ENCODE measurements around the gene UNC5CL. TPM values are rescaled to one million over a fixed set of nuclear protein-coding genes. Genes with fewer than 3 reads are reported as not detected.

The UNC5CL gene
- total and polyA plus RNA-seq, 2 of the 8 experiments (the other 6 are each of a cell fraction or from before 2014, with no cell fraction given) = 1.3 to 1.7 TPM

- H2BK20ac ChIP-seq (ENCODE audit: low read length) = no peak overlapping the region
- H3K4ac ChIP-seq (replicated peaks; ENCODE audit: insufficient read length, low read depth, low read length) = no peak overlapping the region
- WGBS, 2 experiments (ENCODE audit: extremely low coverage in 1 of 2, insufficient coverage in 1 of 2, insufficient read length in 1 of 2, insufficient replicate concordance in 2 of 2, low coverage in 1 of 2, low lambda C conversion rate in 2 of 2, missing lambda C conversion rate in 1 of 2) = 87% methylated on average over 13 of the region's 13 CpGs; no CpG with 5 or more reads in 1 of the 2 experiments
- H2BK12ac ChIP-seq (ENCODE audit: low read depth, low read length) = no peak overlapping the region
- no peak overlapping the region for H4K91ac ChIP-seq (replicated peaks; ENCODE audit: insufficient read length, low read length)
- no peak overlapping the region for H3K9ac ChIP-seq (replicated peaks in 1 of 4; ENCODE audit: extremely low read depth in 1 of 4, low read depth in 3 of 4, low read length in 3 of 4)
- H2BK15ac ChIP-seq (ENCODE audit: low read length) = no peak overlapping the region
- H3K79me2 ChIP-seq (ENCODE audit: control insufficient read depth in 1 of 2, insufficient read depth in 2 of 2, low read length in 2 of 2) = no peaks in the 10 kb centered on the region
- no peak overlapping the region for H3K14ac ChIP-seq (ENCODE audit: insufficient read length)
- H3K27ac ChIP-seq (ENCODE audit: low read depth, low read length) = no peak overlapping the region
- no peaks in the 10 kb centered on the region for H3K79me1 ChIP-seq (ENCODE audit: low read depth, low read length)
- no peak overlapping the region for H2BK5ac ChIP-seq (ENCODE audit: low read depth, low read length)
- no peak overlapping the region for H3K23ac ChIP-seq (ENCODE audit: insufficient read length)
- no peak overlapping the region for H3K18ac ChIP-seq (ENCODE audit: extremely low read depth, low read length)
- H4K8ac ChIP-seq (ENCODE audit: extremely low read depth, insufficient read depth, low read length) = no peak overlapping the region
- no peak for FAIRE-seq
- ChIA-PET POLR2A (ENCODE audit: partially characterized antibody) (interaction anchor here (1.5 to 1.9 kb wide), 2 partner anchors 9 to 16 kb away, joined by 6 to 9 read pairs; partner anchors contain the start of gene APOBEC2), CTCF (ENCODE audit: partially characterized antibody) (interaction anchor here (0.6 to 2.7 kb wide), 24 partner anchors 8 to 1152 kb away, joined by 3 to 23 read pairs (median 4); no protein-coding TSS in a partner anchor)
- no peak for DNase-seq (ENCODE audit: low read depth in 1 of 2, low spot score in 2 of 2)
- no peak overlapping the region for H3K4me2 ChIP-seq (ENCODE audit: insufficient read depth in 1 of 2, low read depth in 2 of 2, low read length in 2 of 2)
- no peak overlapping the region for H2AFZ ChIP-seq (ENCODE audit: low read length)
- H2BK120ac ChIP-seq (replicated peaks; ENCODE audit: low read depth, low read length) = no peak overlapping the region
- no peaks in the 10 kb centered on the region for H3K36me3 ChIP-seq (ENCODE audit: control insufficient read depth in 2 of 4, insufficient read depth in 4 of 4, low read length in 3 of 4)
- H3K4me1 ChIP-seq (replicated peaks in 1 of 4; ENCODE audit: control insufficient read depth in 3 of 4, insufficient read depth in 4 of 4, low read length in 3 of 4) = peaks cover 0 to 4% (median 3%) of the 10 kb centered on the region in 4 experiments; a peak in 6 of 7 replicates
- H3K56ac ChIP-seq (replicated peaks; ENCODE audit: insufficient read length, low read depth, low read length) = no peak overlapping the region
- no peak overlapping the region for H4K5ac ChIP-seq (ENCODE audit: insufficient read length, low read depth, low read length)
- H4K20me1 ChIP-seq (replicated peaks in 1 of 2; ENCODE audit: control insufficient read depth in 1 of 2, insufficient read depth in 2 of 2, low read length in 2 of 2) = no peaks in the 10 kb centered on the region
- no peaks in the 10 kb centered on the region; a peak in 1 of 7 replicates for H3K27me3 ChIP-seq (replicated peaks in 1 of 4; ENCODE audit: control insufficient read depth in 3 of 4, extremely low read depth in 1 of 4, insufficient read depth in 3 of 4, low read length in 3 of 4)
- H3K9me3 ChIP-seq (ENCODE audit: insufficient read depth in 2 of 2, low read depth in 1 of 2, low read length in 1 of 2) = no peaks in the 10 kb centered on the region
- H2AK5ac ChIP-seq (ENCODE audit: low read depth, low read length) = no peak overlapping the region
- no peaks in the 10 kb centered on the region for H3K23me2 ChIP-seq (ENCODE audit: low read depth, low read length)
- TF ChIP-seq, protein P1, sequence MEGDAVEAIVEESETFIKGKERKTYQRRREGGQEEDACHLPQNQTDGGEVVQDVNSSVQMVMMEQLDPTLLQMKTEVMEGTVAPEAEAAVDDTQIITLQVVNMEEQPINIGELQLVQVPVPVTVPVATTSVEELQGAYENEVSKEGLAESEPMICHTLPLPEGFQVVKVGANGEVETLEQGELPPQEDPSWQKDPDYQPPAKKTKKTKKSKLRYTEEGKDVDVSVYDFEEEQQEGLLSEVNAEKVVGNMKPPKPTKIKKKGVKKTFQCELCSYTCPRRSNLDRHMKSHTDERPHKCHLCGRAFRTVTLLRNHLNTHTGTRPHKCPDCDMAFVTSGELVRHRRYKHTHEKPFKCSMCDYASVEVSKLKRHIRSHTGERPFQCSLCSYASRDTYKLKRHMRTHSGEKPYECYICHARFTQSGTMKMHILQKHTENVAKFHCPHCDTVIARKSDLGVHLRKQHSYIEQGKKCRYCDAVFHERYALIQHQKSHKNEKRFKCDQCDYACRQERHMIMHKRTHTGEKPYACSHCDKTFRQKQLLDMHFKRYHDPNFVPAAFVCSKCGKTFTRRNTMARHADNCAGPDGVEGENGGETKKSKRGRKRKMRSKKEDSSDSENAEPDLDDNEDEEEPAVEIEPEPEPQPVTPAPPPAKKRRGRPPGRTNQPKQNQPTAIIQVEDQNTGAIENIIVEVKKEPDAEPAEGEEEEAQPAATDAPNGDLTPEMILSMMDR (IDR thresholded peaks at IDR 0.05; ENCODE audit: control extremely low read depth in 1 of 3, insufficient read depth in 1 of 3, low read depth in 1 of 3, low read length in 3 of 3) = peak in 1 of 3 experiments; percentile 18; a peak in 2 of 4 replicates
- TF ChIP-seq SP4 (IDR thresholded peaks at IDR 0.05; ENCODE audit: low read length) = no peak
- no peak for TF ChIP-seq RFX5 (IDR thresholded peaks at IDR 0.05; ENCODE audit: borderline replicate concordance, low read depth, low read length)
- H3K4me3 ChIP-seq (ENCODE audit: extremely low read depth in 1 of 4, insufficient read depth in 2 of 4, low read depth in 3 of 4, low read length in 4 of 4) = no peak overlapping the region
Observed at GRCh38 chr6:41037107-41037900, 1.7 kb downstream of the UNC5CL start.

Data from H1 (cell line).